K562 treated with DMSO at 1 percent for 24 hours (cell line): ENCODE results near the gene C19orf73. TPM values are rescaled to one million over a fixed set of nuclear protein-coding genes. Genes with fewer than 3 reads are reported as not detected.

Source experiments
- total RNA-seq: library from RNA; unstranded; fragments of 300-600 nt; gene quantifications from 2 replicates; pipeline ENCODE4 v1.2.3, GENCODE V29; 2022; ENCODE audit warnings: low read depth; ENCODE audit not compliant: insufficient read depth

The C19orf73 gene
- total RNA-seq, result 1.3 and 2.4 TPM in 2 replicates

GRCh38 chr19:49118565-49119410 is at the start of gene C19orf73:
Gene C19orf73, minus strand, starts transcription at chr19:49119143. Its CDS starts 121 bp downstream, at chr19:49119022.

GRCh38 chr19:49157445-49158224 is 38.7 kb upstream of the C19orf73 start, which contains the start of gene TRPM4:
Gene TRPM4, plus strand, starts transcription at chr19:49157792. Its CDS starts 75 bp downstream, at chr19:49157867.

GRCh38 chr19:49155005-49155819 is 36.3 kb upstream of the C19orf73 start, which contains the start of gene HRC:
Gene HRC, minus strand, starts transcription at chr19:49155396. Its CDS starts 159 bp downstream, at chr19:49155237.

GRCh38 chr19:49119411-49120324 is 725 bp upstream of the C19orf73 start, which contains the start of gene PPFIA3:
Gene PPFIA3, plus strand, starts transcription at chr19:49119544. Its CDS starts 8,330 bp downstream, at chr19:49127874.

GRCh38 chr19:49113762-49114629 is 4.9 kb downstream of the C19orf73 start, which contains the start of gene LIN7B:
Gene LIN7B, plus strand, starts transcription at chr19:49114370. Its CDS starts 35 bp downstream, at chr19:49114405.

GRCh38 chr19:49085020-49085867 is 33.7 kb downstream of the C19orf73 start, which contains the start of gene SNRNP70:
Gene SNRNP70, plus strand, starts transcription at chr19:49085451. Its CDS starts 964 bp downstream, at chr19:49086415.

Other genes starting within 250 kb of the C19orf73 start
- gene PPP1R15A, start 246.7 kb downstream of the C19orf73 start, total RNA-seq, result 88.6 and 88.9 TPM in 2 replicates
- 0.88 and 3.5 TPM in 2 replicates for gene TULP2, start 220.4 kb downstream of the C19orf73 start, total RNA-seq
- gene NUCB1, start 218.8 kb downstream of the C19orf73 start, total RNA-seq, result 445 and 480 TPM in 2 replicates
- 4.8 and 5.0 TPM in 2 replicates for gene DHDH, start 185.4 kb downstream of the C19orf73 start, total RNA-seq
- gene BAX, start 164.3 kb downstream of the C19orf73 start, total RNA-seq, result 136 and 153 TPM in 2 replicates
- gene FTL, start 153.8 kb downstream of the C19orf73 start, total RNA-seq, result 7,562 and 7,983 TPM in 2 replicates
- gene GYS1, start 125.8 kb downstream of the C19orf73 start, total RNA-seq, result 26.8 and 34.3 TPM in 2 replicates
- 295 and 316 TPM in 2 replicates for gene RUVBL2, start 125.3 kb downstream of the C19orf73 start, total RNA-seq
- not detected in 2 replicates for gene LHB, start 102.1 kb downstream of the C19orf73 start, total RNA-seq
- not detected in 2 replicates for gene CGB3, start 94.8 kb downstream of the C19orf73 start, total RNA-seq
- 4.8 and 8.7 TPM in 2 replicates for gene CGB2, start 87.3 kb downstream of the C19orf73 start, total RNA-seq
- not detected in 2 replicates for gene CGB1, start 82.2 kb downstream of the C19orf73 start, total RNA-seq
- gene CGB5, start 75.3 kb downstream of the C19orf73 start, total RNA-seq, result not detected in 2 replicates
- gene CGB8, start 70.0 kb downstream of the C19orf73 start, total RNA-seq, result not detected in 2 replicates
- gene CGB7, start 61.4 kb downstream of the C19orf73 start, total RNA-seq, result not detected in 2 replicates
- not detected in 2 replicates for gene NTF4, start 54.3 kb downstream of the C19orf73 start, total RNA-seq
- not detected in 2 replicates for gene KCNA7, start 46.4 kb downstream of the C19orf73 start, total RNA-seq
- 219 and 229 TPM in 2 replicates for gene SNRNP70, start 33.7 kb downstream of the C19orf73 start, total RNA-seq
- gene LIN7B, start 4.8 kb downstream of the C19orf73 start, total RNA-seq, result 16.2 and 19.1 TPM in 2 replicates
- gene PPFIA3, start 401 bp upstream of the C19orf73 start, total RNA-seq, result 14.2 and 15.9 TPM in 2 replicates
- gene HRC, start 36.3 kb upstream of the C19orf73 start, total RNA-seq, result 9.9 and 12.2 TPM in 2 replicates
- gene TRPM4, start 38.6 kb upstream of the C19orf73 start, total RNA-seq, result 20.5 and 23.4 TPM in 2 replicates
- 0.61 and 0.95 TPM in 2 replicates for gene SLC6A16, start 206.0 kb upstream of the C19orf73 start, total RNA-seq
- gene CD37, start 216.3 kb upstream of the C19orf73 start, total RNA-seq, result 30.7 and 44.8 TPM in 2 replicates
- 14.9 and 17.3 TPM in 2 replicates for gene TEAD2, start 243.3 kb upstream of the C19orf73 start, total RNA-seq
- 1.6 and 2.1 TPM in 2 replicates for gene DKKL1, start 244.7 kb upstream of the C19orf73 start, total RNA-seq